Ecto neural progenitor cell (in vitro differentiated cells): ENCODE data around the gene METRN.
A peak's percentile ranks its signal among the peaks of the same experiment; 100 is the strongest.

Experiments used
- DNase-seq: peaks from one replicate; pipeline ENCODE4 v3.0.0-alpha.2; 2018; ENCODE audit warnings: low spot score

The METRN gene

GRCh38 chr16:724188-725040 lies 9.5 kb downstream of the METRN start:
- no peak for DNase-seq

GRCh38 chr16:725041-725376 lies 10.1 kb downstream of the METRN start:
- no peak for DNase-seq

- no peak for DNase-seq
Measured at GRCh38 chr16:725463-726187, 10.7 kb downstream of the METRN start.

GRCh38 chr16:726188-726437 lies 11.2 kb downstream of the METRN start:
- no peak for DNase-seq

- peak; percentile 85 for DNase-seq
Measured at GRCh38 chr16:726438-727290, 11.7 kb downstream of the METRN start, which contains the start of the genes CCDC78 and HAGHL. TSS of gene CCDC78 (minus strand) at chr16:726443. CDS start at chr16:726367, 76 bp downstream. TSS of gene HAGHL (plus strand) at chr16:727106. CDS start at chr16:727510, 404 bp downstream.

- DNase-seq, result no peak
Measured at GRCh38 chr16:727291-727977, 12.5 kb downstream of the METRN start.

GRCh38 chr16:728131-728889 lies 13.4 kb downstream of the METRN start:
- no peak for DNase-seq

- no peak for DNase-seq
Measured at GRCh38 chr16:728890-729744, 14.2 kb downstream of the METRN start.

GRCh38 chr16:729768-730665 lies 15.1 kb downstream of the METRN start:
- DNase-seq, result no peak

- no peak for DNase-seq
Measured at GRCh38 chr16:730666-731509, 16.0 kb downstream of the METRN start.

GRCh38 chr16:732332-732731 lies 17.4 kb downstream of the METRN start:
- DNase-seq, result no peak

- no peak for DNase-seq
Measured at GRCh38 chr16:732936-733335, 18.0 kb downstream of the METRN start.

GRCh38 chr16:733382-734207 lies 18.7 kb downstream of the METRN start:
- no peak for DNase-seq

GRCh38 chr16:734208-734980 lies 19.5 kb downstream of the METRN start:
- no peak for DNase-seq

- DNase-seq, result no peak
Measured at GRCh38 chr16:734981-735881, 20.3 kb downstream of the METRN start.
